GM19463 (cell line): ENCODE measurements around the gene EAF2.

Experiments
- ATAC-seq: cut with Tn5 transposase; IDR thresholded peaks from one replicate; pipeline ENCODE4 v1.9.1; 2021; ENCODE audit warnings: mild to moderate bottlenecking, moderate library complexity; ENCODE audit not compliant: unreplicated experiment

EAF2 gene

DNA sequence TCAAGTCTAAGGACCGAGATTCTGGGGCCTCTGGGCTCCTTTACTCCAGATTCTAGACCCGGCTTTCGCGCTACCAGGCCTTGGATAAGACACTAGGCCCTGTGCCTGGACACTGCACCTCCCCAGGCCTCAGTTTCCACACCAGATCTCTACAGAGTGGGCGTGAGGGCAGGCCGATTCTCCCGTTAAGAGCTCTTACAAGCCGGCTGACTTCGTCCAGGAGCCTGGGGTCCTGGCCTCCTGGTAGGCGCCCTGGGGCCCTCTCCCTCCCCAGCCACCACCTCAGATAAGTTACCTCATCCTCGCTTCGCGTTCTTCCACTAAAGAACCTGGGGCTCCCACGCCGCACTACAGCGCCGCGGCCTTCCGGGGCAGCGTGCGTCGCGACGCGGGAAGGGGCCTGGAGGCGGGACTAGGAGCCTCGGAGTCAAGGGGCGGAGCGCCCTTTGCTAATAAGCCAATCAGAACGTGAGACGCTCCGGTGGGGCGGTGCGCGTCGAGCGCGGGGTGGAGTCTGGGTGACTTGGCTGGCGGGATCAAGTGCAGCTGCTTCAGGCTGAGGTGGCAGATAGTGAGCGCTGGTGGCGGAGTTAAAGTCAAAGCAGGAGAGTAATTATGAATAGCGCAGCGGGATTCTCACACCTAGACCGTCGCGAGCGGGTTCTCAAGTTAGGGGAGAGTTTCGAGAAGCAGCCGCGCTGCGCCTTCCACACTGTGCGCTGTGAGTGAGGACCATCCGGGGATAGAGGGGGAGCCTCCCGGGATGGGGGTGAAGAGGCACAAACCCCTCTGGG, at the start of gene EAF2, which contains the start of gene IQCB1:
TSS of gene EAF2 (plus strand) at position 539 of the 794 bp plus-strand sequence. CDS start at position 616, 77 bp downstream.
TSS of gene IQCB1 (minus strand) at position 390 of the 794 bp plus-strand sequence. CDS start 6,100 bp downstream, outside the sequence.
- peak; percentile 95 for ATAC-seq

DNA sequence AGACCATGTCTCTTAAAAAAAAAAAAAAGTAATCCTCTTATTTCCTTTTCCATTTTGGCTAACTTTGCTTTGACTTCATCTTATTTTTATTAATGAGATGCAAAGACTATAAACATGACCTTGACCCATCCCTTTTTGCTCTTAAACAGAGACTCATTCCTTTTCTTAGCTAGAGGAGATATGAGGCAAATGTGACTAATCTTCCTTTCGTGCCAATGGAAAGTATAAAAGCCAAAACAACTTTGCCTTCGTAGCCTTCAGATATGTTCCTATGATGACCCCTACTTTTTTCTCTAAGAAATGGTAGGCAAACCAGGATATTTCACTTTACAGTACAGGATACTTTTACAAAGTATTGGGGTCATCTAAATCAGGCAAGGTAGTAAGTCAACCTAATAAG, 48.5 kb upstream of the EAF2 start:
- ATAC-seq = no peak

DNA sequence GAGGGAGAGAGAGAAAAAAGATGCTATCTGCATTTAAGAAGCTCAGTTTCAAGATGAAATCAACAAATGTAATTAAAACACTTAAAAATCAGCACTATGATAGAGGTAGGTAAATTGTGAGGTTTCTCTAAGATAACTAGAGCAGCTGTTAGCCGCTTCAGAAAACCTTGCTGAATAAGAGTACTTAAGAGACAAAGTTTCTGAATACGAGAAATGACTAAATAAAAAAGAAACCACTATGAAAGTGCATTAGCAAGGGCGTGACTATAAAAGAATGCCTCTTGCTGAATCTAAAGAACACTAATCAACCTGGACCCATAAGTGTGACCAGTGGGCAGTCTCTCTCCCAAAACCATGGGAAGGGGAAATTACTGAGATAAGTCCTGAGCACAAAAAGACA, 41.9 kb upstream of the EAF2 start:
- no peak for ATAC-seq

DNA sequence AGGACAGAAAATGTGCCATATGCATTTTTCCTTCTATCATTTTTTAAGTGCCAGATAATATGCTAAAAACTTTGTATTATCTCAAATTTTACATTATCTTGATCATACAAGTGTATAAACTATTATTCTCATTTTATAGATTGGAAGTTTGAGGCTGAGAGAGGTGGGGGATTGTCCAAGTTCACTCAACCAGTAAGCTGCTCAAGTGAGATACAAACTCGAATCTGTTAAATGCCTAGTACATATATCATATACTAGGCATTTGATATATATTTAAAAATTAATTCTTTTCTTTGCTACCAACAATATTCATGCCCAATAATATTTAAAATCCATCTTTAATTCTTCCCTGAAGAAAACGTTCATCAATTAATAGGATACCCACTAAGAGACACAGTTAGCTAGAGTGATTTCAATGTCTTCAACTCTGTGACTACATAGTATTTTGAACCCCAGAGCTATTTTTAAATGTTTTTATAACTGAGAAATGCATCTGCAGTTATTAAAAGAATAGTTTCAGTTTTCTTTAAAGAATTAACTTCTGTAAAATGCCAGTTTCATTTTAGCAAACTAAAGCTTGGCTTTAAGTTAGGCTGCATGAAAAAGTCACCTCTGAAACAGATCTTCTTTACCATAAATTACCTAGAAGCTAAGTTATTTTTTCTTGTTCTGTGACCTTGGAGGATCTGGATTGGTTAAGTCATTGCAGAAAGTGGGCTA, 40.6 kb upstream of the EAF2 start:
- ATAC-seq = no peak

- ATAC-seq = no peak
These were observed 38.0 kb upstream of the EAF2 start for GRCh38 chr3:121796970-121797369.

- no peak for ATAC-seq
These were observed 34.1 kb upstream of the EAF2 start for GRCh38 chr3:121800906-121801305.

GRCh38 chr3:121803771-121804320, 31.2 kb upstream of the EAF2 start:
- no peak for ATAC-seq

DNA sequence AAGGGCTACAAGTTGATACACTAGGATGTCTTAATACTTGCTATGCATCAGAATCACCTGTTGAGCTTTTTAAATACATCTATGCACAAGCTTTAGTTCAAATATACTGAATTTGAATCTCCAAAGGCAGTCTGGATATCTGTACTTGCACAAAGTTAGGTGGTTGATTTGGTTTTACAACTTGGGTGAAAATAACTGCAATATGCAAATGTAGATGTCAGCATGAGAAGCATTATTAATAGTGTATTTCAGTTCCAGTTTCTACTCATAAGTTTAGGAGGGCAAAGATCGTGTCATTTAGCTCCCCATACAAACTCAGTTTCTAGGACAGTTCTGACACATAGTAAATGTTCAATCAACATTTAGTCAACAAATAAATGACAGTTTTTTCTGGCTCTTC, 25.8 kb upstream of the EAF2 start:
- ATAC-seq = peak; percentile 98

- ATAC-seq = no peak
These were observed 17.3 kb upstream of the EAF2 start for GRCh38 chr3:121817753-121818152.

- no peak for ATAC-seq
These were observed 16.4 kb upstream of the EAF2 start for GRCh38 chr3:121818578-121818977.

DNA sequence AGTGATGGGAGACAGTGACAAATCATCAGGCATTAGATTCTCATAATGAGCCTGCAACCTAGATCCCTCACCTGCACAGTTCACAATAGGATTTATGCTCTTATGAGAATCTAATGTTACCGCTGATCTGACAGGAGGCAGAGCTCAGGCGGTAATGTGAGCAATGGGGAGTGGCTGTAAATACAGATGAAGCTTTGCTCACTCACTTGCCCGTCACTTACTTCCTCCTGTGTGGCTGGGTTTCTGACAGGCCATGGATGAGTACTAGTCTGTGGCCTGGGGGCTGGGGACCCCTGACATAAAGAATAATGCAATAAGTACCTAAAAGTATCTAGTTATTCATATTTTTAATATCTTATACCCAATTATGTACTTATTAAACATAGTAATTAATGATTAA, 15.8 kb upstream of the EAF2 start:
- ATAC-seq = no peak

- no peak for ATAC-seq
These were observed 13.4 kb upstream of the EAF2 start for GRCh38 chr3:121821421-121822199.

DNA sequence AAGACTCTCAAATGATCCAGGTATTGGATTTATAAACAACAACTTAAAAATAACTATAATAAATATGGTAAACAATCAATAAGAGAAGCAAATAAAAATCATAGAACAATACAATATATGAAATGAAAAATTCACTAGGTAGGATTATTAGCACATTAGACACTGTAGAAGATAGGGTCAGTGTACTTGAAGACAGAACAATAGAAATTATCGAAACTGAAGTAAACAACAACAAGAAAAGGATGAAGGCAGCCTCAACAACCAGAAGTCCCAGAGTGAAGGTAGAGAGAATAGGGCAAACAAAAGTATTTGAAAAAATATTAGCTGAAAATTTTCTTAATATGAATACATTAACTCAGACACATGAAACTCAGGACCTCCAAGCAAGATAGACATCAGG, 12.0 kb upstream of the EAF2 start:
- ATAC-seq = no peak

DNA sequence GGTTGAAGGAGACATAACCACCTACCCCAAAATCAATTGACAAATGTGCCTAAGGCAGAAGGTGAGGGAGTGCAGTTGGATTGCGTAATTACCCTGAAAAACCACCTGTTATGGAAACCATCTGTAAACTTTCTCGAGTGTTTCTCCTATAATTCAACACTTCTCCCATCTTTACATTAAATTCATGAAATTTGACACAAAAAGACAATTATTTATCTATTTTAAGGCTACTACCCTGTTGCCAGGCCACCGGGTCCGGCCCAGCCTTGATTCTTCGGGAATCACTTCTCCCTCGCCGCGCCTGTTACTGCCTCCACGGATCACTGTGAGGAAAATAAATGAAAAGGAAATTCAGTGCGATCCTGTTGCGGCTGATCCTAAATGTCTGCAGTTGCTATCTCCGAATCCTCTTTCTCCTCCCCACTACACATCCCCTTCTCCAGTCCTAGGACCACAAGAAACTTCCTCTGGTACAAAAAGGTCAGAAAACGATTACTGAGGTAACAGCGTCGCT, 795 bp upstream of the EAF2 start:
- no peak for ATAC-seq

DNA sequence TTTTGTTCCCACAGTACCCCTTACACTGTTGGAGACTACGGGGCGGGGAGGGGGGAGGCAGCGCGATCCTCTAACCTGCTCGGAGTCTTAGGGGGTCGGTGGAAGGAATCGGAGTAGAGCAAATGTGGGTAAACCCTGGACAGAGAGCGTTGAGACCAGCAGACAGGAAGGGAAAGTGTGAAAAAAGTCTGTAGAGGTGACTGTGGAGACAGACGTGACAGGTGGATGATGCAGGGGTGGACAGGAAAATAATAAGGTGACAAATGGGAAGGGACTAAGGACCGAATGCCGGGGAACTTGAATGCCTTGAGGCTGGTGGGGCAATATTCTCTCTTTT, 424 bp downstream of the EAF2 start:
- peak; percentile 5 for ATAC-seq

GRCh38 chr3:121836064-121836463, 1.1 kb downstream of the EAF2 start:
- no peak for ATAC-seq

DNA sequence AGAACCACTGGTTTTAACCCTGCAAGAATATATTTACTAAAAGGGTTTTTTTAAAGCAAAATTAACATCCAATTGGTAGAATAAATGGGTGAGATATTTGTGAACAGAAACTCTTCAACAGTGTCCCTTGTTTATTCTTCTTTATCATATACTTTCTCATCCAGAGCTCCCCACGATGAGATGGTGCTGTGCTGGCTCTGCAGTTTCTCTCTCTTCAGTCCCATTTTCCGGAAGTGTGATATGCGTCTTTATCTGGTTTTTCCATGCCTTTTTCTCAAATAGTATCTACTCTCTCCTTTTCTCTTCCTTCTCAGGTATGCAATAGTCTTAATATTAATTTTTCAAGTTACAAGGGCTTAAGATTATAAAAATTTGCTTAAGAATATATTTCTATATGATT, 1.5 kb downstream of the EAF2 start:
- ATAC-seq = no peak

DNA sequence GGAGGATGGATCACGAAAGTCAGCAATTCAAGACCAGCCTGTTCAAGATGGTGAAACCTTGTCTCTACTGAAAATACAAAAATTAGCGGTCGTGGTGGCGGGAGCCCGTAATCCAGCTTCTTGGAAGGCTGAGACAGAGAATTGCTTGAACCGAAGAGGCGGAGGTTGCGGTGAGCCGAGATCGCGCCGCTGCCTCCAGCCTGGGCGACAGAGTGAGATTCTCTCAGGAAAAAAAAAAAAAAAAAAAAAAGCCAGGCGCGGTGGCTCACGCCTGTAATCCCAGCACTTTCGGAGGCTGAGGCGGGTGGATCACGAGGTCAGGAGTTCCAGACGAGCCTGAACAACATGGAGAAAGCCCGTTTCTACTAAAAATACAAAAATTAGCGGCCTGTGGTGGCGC, 5.0 kb downstream of the EAF2 start:
- ATAC-seq = no peak

GRCh38 chr3:121844892-121845291, 9.9 kb downstream of the EAF2 start:
- no peak for ATAC-seq

DNA sequence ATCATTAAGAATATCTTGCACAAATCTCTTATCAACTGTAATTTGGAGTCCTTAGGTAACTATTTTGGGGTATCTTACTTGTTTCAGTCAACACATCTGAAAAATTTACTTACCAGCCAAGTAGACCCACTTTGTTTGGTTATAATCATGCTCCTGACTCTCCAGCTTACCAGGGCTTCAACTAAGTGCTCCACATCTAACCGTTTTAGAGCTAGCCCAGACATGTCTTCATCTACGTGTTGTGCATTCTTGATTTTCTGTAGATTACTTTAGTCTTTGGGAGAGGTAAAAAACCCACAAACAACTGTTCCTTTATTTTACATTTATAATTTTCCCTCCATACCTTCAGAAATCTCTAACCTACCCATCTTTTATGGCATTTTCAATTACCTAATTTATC, 17.2 kb downstream of the EAF2 start:
- ATAC-seq = no peak

DNA sequence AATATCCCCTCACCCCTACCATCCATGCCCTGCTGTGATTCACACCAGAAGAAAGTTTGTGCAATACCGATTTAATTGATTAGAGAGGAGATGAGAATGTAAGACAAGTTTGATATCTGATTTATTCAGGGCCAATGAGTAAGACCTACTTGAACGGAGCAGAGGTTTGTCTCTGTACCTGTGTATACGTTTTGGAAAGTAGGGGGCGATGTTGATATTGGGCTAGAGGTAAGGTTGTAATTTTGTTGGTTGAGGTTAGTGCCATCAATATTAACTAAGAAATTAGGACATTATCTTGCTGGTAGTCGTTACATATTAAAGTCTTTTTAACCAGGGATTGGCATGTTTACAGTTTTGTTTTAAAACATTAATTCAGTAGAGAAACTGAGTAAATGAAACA, 20.5 kb downstream of the EAF2 start:
- ATAC-seq = no peak
